Neural crest cell (in vitro differentiated cells): ENCODE data around the gene MTG1. TPM values are rescaled to one million over a fixed set of nuclear protein-coding genes. Genes with fewer than 3 reads are reported as not detected.
A peak's percentile ranks its signal among the peaks of the same experiment; 100 is the strongest.

Experiments
- DNase-seq: peaks from one replicate; pipeline ENCODE4 v3.0.0; 2021; ENCODE audit warnings: low read depth, mixed read lengths, low spot score
- H3K27ac Mint-ChIP-seq: one replicate; pipeline ENCODE4 v1.8.0; 2021; ENCODE audit warnings: mild to moderate bottlenecking, mixed read lengths; ENCODE audit not compliant: unreplicated experiment
- H3K27me3 Mint-ChIP-seq: 2 replicates; pipeline ENCODE4 v1.8.0; 2021; ENCODE audit warnings: low read depth, mild to moderate bottlenecking, mixed read lengths
- H3K36me3 Mint-ChIP-seq: 2 replicates; pipeline ENCODE4 v1.8.0; 2021; ENCODE audit warnings: low read depth, mild to moderate bottlenecking, mixed read lengths
- H3K4me1 Mint-ChIP-seq: 2 replicates; pipeline ENCODE4 v1.8.0; 2021; ENCODE audit warnings: mixed read lengths
- H3K4me3 Mint-ChIP-seq: one replicate; pipeline ENCODE4 v1.8.0; 2021; ENCODE audit warnings: mild to moderate bottlenecking, mixed read lengths
- H3K9me3 Mint-ChIP-seq: 2 replicates; pipeline ENCODE4 v1.8.0; 2021; ENCODE audit warnings: mixed read lengths
- total RNA-seq: library from RNA; stranded (reverse); gene quantifications from 2 replicates; pipeline ENCODE4 v1.2.1, GENCODE V29; 2021
- TF ChIP-seq, protein P1 (sequence below): fragments of 200-600 bp; sonication (generic); conservative IDR thresholded peaks from 2 replicates; pipeline ENCODE4 v1.5.0; 2021; ENCODE audit warnings: antibody characterized with exemption, mild to moderate bottlenecking

Gene MTG1
- total RNA-seq, 1 donor from 2014 or later: 104 TPM

DNA sequence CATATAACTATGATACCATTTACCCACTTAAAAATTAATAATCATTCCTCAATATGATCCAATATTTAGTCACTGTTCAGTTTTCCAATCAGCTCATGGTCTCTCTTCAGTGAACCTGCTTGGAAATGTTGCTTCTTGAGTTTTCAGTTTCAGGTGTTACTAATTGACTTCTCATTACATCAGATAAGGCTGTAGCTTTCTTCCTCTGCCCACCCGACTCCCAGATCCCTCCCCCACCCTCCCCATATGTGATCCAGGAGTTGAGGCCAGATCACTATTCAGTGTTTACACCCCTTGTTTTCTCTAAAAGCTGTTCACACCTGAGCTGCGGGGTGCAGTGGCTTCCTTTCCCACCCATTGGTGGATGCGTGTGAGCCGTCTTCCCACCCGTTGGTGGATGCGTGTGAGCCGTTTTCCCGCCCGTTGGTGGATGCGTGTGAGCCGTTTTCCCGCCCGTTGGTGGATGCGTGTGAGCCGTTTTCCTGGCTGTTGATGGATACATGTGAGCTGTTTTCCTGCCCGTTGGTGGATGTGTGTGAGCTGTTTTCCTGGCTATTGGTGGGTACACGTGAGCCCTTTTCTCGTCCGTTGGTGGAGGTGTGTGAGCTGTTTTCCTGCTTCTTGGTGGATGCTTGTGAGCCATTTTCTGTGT, 3.2 kb upstream of the MTG1 start:
- no peaks in the 10 kb centered on the region for H3K9me3 Mint-ChIP-seq
- peaks cover 14% of the 10 kb centered on the region for H3K4me1 Mint-ChIP-seq
- H3K36me3 Mint-ChIP-seq: no peaks in the 10 kb centered on the region
- TF ChIP-seq, protein P1, sequence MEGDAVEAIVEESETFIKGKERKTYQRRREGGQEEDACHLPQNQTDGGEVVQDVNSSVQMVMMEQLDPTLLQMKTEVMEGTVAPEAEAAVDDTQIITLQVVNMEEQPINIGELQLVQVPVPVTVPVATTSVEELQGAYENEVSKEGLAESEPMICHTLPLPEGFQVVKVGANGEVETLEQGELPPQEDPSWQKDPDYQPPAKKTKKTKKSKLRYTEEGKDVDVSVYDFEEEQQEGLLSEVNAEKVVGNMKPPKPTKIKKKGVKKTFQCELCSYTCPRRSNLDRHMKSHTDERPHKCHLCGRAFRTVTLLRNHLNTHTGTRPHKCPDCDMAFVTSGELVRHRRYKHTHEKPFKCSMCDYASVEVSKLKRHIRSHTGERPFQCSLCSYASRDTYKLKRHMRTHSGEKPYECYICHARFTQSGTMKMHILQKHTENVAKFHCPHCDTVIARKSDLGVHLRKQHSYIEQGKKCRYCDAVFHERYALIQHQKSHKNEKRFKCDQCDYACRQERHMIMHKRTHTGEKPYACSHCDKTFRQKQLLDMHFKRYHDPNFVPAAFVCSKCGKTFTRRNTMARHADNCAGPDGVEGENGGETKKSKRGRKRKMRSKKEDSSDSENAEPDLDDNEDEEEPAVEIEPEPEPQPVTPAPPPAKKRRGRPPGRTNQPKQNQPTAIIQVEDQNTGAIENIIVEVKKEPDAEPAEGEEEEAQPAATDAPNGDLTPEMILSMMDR: no peak
- H3K27ac Mint-ChIP-seq: no peak overlapping the region
- no peak for DNase-seq
- H3K4me3 Mint-ChIP-seq: peak overlapping the region; percentile 61
- no peaks in the 10 kb centered on the region for H3K27me3 Mint-ChIP-seq

DNA sequence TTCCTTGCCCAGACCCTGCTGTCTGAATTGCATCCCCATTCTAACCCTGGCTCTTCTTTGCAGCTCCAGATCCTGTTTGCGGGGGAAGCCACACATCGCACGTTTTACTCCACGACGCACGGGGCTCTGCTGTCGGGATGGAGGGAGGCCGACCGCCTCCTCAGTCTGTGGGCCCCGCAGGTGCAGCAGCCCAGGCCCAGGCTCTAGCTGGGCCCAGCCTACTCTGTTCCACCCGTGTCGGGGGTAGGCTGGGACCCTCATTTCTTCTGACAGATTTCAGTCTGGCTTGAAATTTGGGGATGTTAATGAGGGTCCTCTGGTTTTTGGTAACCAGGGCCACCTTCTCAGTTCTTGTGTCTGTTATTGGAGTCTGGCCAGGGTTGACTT, 2.7 kb upstream of the MTG1 start:
- TF ChIP-seq, protein P1: no peak

DNA sequence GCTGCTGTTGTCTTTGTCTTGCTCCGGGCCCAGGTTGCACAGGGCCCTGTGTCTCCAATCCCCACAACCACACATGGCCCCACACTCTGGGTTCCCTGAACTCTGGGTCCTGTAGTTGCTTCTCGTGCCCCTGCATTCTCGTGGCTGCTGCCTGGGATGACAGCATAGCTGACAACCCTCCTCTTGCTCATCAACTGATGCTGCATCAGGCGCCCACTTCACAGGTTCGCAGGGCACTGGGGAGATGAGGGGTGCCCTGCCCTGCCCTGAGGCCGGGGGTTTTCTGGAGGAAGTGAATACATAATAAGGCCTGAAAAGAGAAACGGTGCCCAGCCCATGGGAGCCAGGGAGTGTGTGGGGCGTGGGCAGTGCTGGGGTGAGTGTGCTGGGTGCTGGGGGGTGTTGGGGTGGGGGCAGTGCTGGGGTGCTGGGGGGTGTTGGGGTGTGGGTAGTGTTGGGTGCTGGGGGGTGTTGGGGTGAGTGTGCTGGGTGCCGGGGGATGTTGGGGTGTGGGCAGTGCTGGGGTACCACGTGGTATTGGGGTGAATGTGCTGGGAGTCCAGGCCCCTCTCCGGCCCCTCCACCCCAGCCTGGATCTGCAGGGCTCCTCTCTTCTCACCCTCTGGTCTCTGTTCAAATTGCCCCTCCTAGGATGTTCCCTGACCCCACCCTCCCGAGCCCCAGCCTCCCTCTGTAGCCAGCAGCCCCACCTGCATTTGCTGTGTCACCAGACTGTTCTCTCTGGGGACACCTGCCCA, 2.0 kb upstream of the MTG1 start:
- Mint-ChIP-seq H3K27ac (no peak overlapping the region), H3K27me3 (no peaks in the 10 kb centered on the region), H3K9me3 (no peaks in the 10 kb centered on the region), H3K4me3 (no peak overlapping the region), H3K36me3 (peaks cover 4% of the 10 kb centered on the region), H3K4me1 (peaks cover 18% of the 10 kb centered on the region)
- TF ChIP-seq, protein P1: no peak
- no peak for DNase-seq

More for the DNA sequence above, 2.7 kb upstream of the MTG1 start:
- Mint-ChIP-seq H3K36me3 (no peaks in the 10 kb centered on the region), H3K27me3 (no peaks in the 10 kb centered on the region), H3K9me3 (no peaks in the 10 kb centered on the region), H3K27ac (no peak overlapping the region), H3K4me3 (no peak overlapping the region), H3K4me1 (peaks cover 14% of the 10 kb centered on the region)
- DNase-seq: no peak

DNA sequence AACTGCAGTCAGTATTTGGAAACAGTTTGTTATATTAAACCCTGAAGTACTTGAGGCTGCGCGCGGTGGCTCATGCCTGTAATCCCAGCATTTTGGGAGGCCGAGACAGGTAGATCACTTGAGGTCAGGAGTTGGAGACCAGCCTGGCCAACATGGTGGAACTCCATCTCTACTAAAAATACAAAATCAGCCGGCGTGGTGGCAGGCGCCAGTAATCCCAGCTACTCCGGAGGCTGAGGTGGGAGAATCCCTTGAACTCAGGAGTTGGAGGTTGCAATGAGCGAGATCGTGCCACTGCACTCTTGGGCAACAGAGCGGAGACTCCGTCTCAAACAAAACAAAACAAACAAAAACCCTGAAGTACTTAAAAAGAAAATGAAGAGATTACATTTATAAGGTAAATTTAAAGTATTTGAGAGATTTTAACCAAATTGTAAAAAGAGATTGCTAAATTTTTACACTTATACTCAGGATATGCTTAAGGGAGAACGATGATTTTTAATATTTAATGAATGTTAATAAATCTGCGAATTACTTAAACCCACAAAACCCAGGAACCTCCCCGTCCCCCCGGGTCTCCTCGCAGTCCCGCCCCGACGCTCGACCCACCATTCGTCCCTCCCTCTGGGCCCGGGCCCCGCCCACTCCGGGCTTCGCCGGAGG, 425 bp upstream of the MTG1 start:
- DNase-seq: no peak
- TF ChIP-seq, protein P1: no peak
- no peaks in the 10 kb centered on the region for H3K27me3 Mint-ChIP-seq
- H3K36me3 Mint-ChIP-seq: peaks cover 13% of the 10 kb centered on the region
- H3K4me1 Mint-ChIP-seq: peaks cover 21% of the 10 kb centered on the region
- peak overlapping the region; percentile 72 for H3K27ac Mint-ChIP-seq
- no peaks in the 10 kb centered on the region for H3K9me3 Mint-ChIP-seq
- H3K4me3 Mint-ChIP-seq: peak overlapping the region; percentile 90

DNA sequence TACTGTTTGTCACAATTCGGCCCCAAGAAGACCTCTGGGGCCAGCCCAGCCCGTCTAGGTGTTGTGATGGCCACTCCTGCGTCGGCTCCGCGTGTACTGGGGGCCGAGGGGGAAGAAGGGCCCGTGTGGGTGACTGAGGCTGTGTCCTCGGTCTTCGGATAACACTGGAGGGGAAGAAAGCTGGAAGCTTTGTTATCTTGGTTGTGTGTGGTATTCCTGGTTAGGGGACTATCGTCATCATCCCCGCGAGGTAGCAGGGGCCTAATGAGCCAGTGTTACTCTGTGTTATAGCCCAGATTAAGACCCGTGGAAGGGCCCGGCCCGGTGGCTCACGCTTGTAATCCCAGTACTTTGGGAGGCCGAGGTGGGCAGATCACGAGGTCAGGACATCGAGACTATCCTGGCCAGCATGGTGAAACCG, 854 bp downstream of the MTG1 start:
- Mint-ChIP-seq H3K36me3 (peaks cover 13% of the 10 kb centered on the region), H3K27ac (peak overlapping the region; percentile 97), H3K27me3 (no peaks in the 10 kb centered on the region), H3K9me3 (no peaks in the 10 kb centered on the region), H3K4me3 (peak overlapping the region; percentile 94), H3K4me1 (peaks cover 17% of the 10 kb centered on the region)
- TF ChIP-seq, protein P1: no peak
- DNase-seq: no peak
